Gastrocnemius medialis (tissue), 4 donors: ENCODE measurements around the gene CDADC1.

ENCODE experiments used
- CTCF ChIP-seq, 5 experiments: fragments of 450-650 bp in 3 of 5; fragments of 200-600 bp in 2 of 5; sonication (generic) in 2 of 5; IDR thresholded peaks in 4 of 5; conservative IDR thresholded peaks in 1 of 5; 1 replicate in 4 of 5; 2 replicates in 1 of 5; pipeline ENCODE4 v1.5.1; 2016 to 2019; ENCODE audit warnings: antibody characterized with exemption in 5 of 5, mild to moderate bottlenecking in 3 of 5, moderate library complexity in 3 of 5
- POLR2A ChIP-seq, 2 donors: fragments of 450-650 bp; IDR thresholded peaks; one replicate each; pipeline ENCODE4 v1.6.1; 2017; ENCODE audit warnings: antibody characterized with exemption in 2 of 2, mild to moderate bottlenecking in 2 of 2, moderate library complexity in 2 of 2

- TF ChIP-seq CTCF (IDR thresholded peaks at IDR 0.05 in 4 of 5, conservative IDR thresholded peaks at IDR 0.05 in 1 of 5), result no peak
- no peak for TF ChIP-seq POLR2A (IDR thresholded peaks at IDR 0.05)
Observed at GRCh38 chr13:49340161-49340560, 92.4 kb downstream of the CDADC1 start.
